ENCODE results near the gene PLA2R1.
A peak's percentile ranks its signal among the peaks of the same experiment; 100 is the strongest.

The PLA2R1 gene

GRCh38 chr2:159960414-159960813, 102.0 kb downstream of the PLA2R1 start:
- ChIA-PET CTCF (interaction anchor here (1.4 to 1.9 kb wide), 4 partner anchors 8 to 40 kb away, joined by 3 to 10 read pairs (median 4); no protein-coding TSS in a partner anchor), POLR2A (no interaction called here)
- peak; percentile 18 for DNase-seq (ENCODE audit: extremely low spot score)
- TF ChIP-seq CTCF (IDR thresholded peaks at IDR 0.05; ENCODE audit: control extremely low read depth, extremely low read depth, low read depth, missing control alignments) = no peak

- CTCF ChIA-PET = interaction anchor here (1.0 to 1.9 kb wide), 4 partner anchors 9 to 39 kb away, joined by 3 to 10 read pairs (median 4); no protein-coding TSS in a partner anchor
- POLR2A ChIA-PET = no interaction called here
- no peak for DNase-seq (ENCODE audit: extremely low spot score)
- no peak for TF ChIP-seq CTCF (IDR thresholded peaks at IDR 0.05; ENCODE audit: control extremely low read depth, extremely low read depth, low read depth, missing control alignments)
Observed at GRCh38 chr2:159959136-159959535, 103.3 kb downstream of the PLA2R1 start.

GRCh38 chr2:159953136-159953823, 109.1 kb downstream of the PLA2R1 start:
- ChIA-PET POLR2A (no interaction called here), CTCF (interaction anchor here (0.8 to 2.4 kb wide), 5 partner anchors 9 to 663 kb away, joined by 3 to 5 read pairs (median 5); no protein-coding TSS in a partner anchor)

GRCh38 chr2:159946326-159946999, 116.0 kb downstream of the PLA2R1 start:
- ChIA-PET CTCF (interaction anchor here (0.9 to 1.1 kb wide), 2 partner anchors 12 to 27 kb away, joined by 3 to 4 read pairs; no protein-coding TSS in a partner anchor), POLR2A (no interaction called here)
- DNase-seq (ENCODE audit: extremely low spot score) = no peak
- TF ChIP-seq CTCF (IDR thresholded peaks at IDR 0.05; ENCODE audit: control extremely low read depth, extremely low read depth, low read depth, missing control alignments) = no peak

More at GRCh38 chr2:159953136-159953823, 109.1 kb downstream of the PLA2R1 start:
- no peak for DNase-seq (ENCODE audit: extremely low spot score)
- TF ChIP-seq CTCF (IDR thresholded peaks at IDR 0.05; ENCODE audit: control extremely low read depth, extremely low read depth, low read depth, missing control alignments) = no peak

- no peak for TF ChIP-seq CTCF (IDR thresholded peaks at IDR 0.05; ENCODE audit: control extremely low read depth, extremely low read depth, low read depth, missing control alignments)
Observed at GRCh38 chr2:159944874-159945273, 117.5 kb downstream of the PLA2R1 start.

GRCh38 chr2:159942146-159942545, 120.3 kb downstream of the PLA2R1 start:
- CTCF ChIA-PET = no interaction called here
- no peak for TF ChIP-seq CTCF (IDR thresholded peaks at IDR 0.05; ENCODE audit: control extremely low read depth, extremely low read depth, low read depth, missing control alignments)
- no peak for DNase-seq (ENCODE audit: extremely low spot score)
- POLR2A ChIA-PET = no interaction called here

More at GRCh38 chr2:159944874-159945273, 117.5 kb downstream of the PLA2R1 start:
- CTCF ChIA-PET = interaction anchor here (1.8 kb wide), 1 partner anchor 9 kb away, joined by 5 read pairs; no protein-coding TSS in a partner anchor
- DNase-seq (ENCODE audit: extremely low spot score) = no peak
- POLR2A ChIA-PET = no interaction called here
